RCC 7860 (cell line): Measurements from ENCODE around the gene C19orf47.
"Not testable (repeated sequence)": the region's sequence is repeated elsewhere in the genome, so short reads cannot be mapped to it uniquely, and the experiment has no call there.

Experiments used
- DNase-seq: peaks from one replicate; pipeline ENCODE4 v3.0.0-alpha.2; 2015; ENCODE audit warnings: low spot score
- FAIRE-seq: peaks from 2 replicates; lab custom pipeline; 2012; peaks lifted over from hg19 to GRCh38; lab: Jason Lieb, UNC

Gene C19orf47

GRCh38 chr19:40377876-40378385 lies 29.7 kb upstream of the C19orf47 start:
- FAIRE-seq (no peak), DNase-seq (no peak)

DNA sequence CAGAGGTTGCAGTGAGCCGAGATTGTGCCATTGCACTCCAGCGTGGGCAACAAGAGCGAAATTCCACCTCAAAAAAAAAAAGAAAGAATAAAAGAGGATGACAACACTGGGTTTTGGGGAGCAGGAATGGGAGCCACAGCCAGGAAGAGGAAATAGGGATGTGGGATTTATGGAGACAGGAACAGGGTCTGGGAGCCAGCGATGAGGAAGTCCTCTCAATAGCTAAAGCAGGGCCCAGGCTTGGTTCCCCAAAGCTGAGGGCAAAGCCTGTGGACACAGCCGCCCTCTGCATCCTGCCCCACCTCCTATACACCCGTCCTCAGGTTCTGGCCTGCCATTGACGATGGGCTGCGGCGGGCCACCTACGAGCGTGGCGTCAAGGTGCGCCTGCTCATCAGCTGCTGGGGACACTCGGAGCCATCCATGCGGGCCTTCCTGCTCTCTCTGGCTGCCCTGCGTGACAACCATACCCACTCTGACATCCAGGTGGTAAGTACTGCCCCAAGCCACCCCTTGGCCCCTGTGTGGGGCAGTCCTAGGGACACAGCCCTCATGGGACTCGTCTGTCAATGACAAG lies 28.2 kb upstream of the C19orf47 start:
- DNase-seq (no peak), FAIRE-seq (no peak)

DNA sequence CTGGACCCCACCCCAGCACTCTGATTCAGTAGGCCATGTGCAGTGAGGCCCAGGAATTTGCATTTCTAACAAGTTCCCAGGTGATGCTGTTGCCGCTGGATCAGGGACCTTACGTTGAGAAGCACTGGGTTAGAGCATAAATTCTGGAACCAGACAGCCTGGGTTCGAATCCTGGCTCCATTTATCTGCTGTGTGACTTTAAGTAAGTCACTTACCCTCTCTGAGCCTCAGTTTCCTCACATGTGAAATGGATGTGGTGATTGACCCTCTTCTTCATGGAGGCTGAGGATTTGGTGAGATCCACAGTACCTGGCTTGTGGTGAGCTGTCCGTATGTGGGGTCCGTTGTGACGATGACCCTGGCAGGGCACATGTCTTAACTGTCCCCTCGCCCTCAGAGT lies 25.9 kb upstream of the C19orf47 start:
- FAIRE-seq: no peak

GRCh38 chr19:40371802-40372122 lies 23.6 kb upstream of the C19orf47 start:
- no peak for DNase-seq
- FAIRE-seq: no peak

More for the DNA sequence above, 25.9 kb upstream of the C19orf47 start:
- no peak for DNase-seq

DNA sequence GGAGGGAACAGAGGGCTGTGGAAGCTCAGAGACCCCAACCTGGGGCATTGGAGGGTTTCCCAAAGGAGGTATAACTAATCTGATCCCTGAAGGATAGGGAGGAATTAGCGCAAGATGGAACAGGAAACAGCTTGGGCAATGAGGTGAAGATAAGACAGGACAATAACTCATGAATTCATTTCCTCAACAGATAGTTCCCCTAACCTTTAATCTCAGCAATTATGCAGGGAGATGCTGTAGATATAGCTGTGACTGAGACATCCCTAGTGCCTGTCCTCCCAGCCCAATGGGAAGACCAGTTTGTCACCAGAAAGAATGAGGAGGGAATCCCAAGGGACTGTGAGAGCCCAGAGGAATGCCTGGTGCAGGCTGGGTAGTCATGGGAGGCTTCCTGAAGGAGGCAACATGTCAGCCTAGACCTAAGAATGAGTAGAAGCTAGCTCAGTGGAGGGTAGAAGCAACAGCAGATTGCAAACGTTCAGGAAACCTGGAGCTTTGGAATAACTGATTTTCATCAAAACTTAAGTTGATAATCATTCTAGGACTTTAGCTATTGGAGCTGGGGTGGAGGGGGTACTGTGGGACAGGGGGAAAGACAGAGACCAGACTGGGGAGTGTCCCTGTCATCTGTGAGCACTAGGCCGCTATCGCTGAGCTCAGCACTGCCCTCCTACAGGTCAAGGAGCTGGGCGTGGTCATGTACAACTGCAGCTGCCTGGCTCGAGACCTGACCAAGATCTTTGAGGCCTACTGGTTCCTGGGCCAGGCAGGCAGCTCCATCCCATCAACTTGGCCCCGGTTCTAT lies 23.0 kb upstream of the C19orf47 start:
- FAIRE-seq (no peak), DNase-seq (no peak)

DNA sequence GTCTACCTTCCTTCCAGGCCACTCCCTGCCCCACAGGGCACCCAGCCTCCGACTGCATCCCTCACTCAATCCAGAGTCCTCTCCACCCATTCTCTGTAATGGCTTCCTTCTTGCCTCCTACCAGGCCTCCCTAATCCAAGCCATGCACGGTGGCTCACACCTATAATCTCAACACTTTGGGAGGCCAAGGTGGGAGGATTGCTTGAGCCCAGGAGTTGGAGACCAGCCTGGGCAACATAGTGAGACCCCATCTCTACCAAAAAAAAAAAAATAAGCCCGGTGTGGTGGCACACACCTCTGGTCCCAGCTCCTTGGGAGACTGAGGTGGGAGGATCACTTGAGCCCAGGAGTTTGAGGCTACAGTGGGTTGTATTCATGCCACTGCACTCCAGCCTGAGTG lies 22.1 kb upstream of the C19orf47 start:
- not testable (repeated sequence) for FAIRE-seq, DNase-seq

DNA sequence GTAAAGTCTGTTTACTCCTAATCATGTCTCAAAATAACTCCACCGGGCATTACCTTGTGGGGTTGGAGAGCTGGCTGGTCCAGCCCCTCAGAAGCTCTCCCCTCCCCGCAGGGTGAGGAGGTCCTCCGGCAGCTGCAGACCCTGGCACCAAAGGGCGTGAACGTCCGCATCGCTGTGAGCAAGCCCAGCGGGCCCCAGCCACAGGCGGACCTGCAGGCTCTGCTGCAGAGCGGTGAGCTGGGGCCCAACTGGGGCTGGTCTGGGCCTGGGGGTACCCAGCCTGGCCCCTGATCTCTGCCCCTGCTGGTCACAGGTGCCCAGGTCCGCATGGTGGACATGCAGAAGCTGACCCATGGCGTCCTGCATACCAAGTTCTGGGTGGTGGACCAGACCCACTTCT lies 21.6 kb upstream of the C19orf47 start:
- no peak for DNase-seq
- no peak for FAIRE-seq

DNA sequence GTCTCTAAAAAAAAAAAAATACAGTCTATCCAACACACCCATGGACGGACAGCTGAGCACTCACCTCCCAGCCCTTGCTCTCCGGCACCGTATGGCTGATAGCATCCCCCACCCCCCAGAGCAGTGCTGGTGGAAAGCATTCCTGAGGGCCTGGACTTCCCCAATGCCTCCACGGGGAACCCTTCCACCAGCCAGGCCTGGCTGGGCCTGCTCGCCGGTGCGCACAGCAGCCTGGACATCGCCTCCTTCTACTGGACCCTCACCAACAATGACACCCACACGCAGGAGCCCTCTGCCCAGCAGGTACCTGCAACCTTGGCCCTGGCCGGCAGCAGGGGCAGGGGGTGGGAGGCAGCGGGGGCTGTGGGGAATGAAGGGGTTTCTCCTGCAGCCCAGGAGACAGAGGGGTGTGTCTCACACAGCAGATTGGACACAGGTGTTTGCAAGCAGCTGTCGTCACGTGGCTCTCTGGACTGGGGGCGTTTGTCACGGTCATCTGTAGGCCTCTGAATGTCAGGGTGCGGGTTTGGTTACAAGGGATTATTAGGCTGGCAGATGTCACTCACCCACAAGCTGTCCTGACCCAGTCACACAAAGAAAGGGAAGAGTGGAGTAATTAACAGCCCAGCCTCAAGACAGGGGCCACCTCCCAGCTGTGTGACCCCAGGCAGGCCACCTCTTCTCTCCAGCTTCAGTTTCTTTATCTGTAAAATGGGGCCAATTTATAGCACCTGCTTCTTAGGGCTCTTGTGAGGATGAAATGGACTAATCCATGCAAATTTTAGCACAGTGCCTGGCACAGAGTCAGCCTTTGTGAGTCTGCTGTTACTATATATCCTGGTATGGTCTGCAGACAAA lies 19.6 kb upstream of the C19orf47 start:
- FAIRE-seq (no peak), DNase-seq (no peak)

- no peak for FAIRE-seq
- no peak for DNase-seq
Observed at GRCh38 chr19:40366697-40367561, 18.7 kb upstream of the C19orf47 start.

GRCh38 chr19:40365613-40366401 lies 17.6 kb upstream of the C19orf47 start:
- no peak for FAIRE-seq
- no peak for DNase-seq

GRCh38 chr19:40365010-40365409 lies 16.8 kb upstream of the C19orf47 start:
- DNase-seq: no peak
- no peak for FAIRE-seq

- no peak for FAIRE-seq
- no peak for DNase-seq
Observed at GRCh38 chr19:40363069-40363468, 14.9 kb upstream of the C19orf47 start.

DNA sequence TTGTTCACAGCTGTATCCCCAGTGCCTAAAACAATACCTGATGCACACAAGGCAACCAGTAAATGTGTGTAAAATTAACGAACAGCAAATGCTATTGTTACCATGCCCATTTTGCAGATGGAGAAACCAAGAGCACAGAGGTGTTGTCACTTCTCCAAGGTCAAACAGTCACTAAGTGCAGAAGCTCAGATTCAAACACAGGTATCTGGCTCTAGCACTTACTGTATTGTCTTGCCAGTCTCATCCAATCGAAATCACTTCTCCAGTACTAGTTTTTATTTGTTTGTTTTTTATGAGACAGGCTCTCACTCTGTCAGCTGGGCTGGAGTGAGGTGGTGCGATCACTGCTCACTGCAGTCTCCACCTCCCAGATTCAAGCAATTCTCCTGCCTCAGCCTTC lies 14.0 kb upstream of the C19orf47 start:
- DNase-seq: no peak
- FAIRE-seq: no peak

DNA sequence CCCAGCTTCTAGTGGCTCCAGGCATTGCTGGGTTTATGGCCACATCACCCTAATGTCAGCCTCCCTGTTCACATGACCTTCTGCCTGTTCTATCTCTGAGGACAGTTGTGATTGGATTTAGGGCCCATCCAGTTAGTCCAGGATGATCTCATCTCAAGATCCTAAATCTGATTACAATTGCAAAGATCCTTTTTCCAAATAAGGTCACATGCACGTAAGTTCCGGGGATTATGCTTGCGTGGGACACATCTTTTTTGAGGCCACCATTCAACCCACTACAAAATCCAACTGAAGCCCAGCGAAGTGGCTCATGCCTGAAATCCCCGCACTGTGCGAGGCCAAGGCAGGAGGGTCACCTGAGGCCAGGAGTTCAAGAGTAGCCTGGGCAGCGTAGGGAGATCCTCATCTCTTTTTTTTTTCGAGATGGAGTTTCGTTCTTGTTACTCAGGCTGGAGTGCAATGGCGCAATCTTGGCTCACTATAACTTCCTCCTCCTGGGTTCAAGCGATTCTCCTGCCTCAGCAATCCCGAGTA lies 12.6 kb upstream of the C19orf47 start:
- FAIRE-seq: no peak
- DNase-seq: no peak

DNA sequence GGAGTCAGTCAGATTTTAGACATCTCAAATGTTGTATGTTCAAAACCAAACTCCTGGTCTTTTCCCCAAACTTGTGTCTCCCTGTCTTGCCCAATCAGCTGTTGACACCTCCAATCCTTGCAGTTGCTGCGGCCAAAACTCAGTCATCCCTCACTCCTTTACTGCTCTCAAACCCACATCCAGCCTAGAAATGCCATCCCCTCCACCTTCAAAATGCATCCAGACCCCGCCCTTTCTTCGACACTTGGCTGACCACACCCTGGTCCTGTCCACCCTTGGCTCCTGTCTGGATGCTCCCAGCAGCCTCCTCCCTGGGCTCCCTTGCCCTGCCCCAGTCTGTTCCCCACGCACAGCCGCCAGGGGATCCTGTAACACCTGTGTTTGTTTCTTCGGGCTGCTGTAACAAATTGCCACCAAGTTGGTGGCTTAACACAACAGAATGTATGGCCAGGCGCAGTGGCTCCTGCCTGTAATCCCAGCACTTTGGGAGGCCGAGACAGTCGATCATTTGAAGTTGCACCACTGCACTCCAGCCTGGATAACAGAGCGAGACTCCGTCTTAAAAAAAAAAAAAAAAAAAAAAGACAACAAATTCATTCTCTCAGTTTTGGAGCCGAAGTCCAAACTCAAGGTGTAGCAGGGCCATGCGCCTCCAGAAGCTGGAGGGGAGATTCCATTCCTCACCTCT lies 12.0 kb upstream of the C19orf47 start:
- DNase-seq (no peak), FAIRE-seq (no peak)

DNA sequence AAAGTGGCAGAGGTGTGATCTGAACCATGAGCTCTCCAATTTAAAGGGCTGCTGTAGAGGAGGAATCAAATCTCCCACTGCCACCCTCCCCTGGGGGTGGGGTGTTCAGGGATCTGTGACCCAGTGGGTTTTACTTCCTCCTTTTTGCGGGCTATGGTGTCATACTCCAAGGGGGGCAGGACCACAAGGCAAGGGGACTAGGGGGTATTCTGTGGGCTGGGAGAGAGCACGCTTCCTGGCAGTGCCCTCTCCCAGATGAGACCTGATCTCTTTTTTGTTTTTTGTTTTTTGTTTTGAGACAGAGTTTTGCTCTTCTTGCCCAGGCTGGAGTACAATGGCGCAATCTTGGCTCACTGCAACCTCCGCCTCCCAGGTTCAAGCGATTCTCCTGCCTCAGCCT lies 10.6 kb upstream of the C19orf47 start:
- DNase-seq (no peak), FAIRE-seq (no peak)

DNA sequence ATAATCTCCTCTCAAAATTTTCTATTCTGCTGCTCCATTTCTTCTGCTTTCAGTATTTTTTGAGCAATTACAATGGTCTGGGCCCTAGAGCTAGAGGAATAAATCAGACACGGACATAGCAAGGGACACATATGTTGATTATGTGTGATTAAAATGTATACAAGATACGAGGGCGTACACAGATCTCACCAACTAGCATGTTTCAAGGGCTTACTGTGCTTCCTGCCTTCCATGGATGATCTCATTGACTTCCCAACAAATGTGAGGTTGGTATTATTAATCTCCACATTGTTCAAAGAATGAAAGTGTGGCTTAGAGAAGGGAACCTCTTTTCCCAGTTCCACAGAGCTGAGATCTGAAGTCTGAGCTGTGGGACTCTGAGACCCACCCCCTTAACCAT lies 9.4 kb upstream of the C19orf47 start:
- no peak for FAIRE-seq
- DNase-seq: no peak

DNA sequence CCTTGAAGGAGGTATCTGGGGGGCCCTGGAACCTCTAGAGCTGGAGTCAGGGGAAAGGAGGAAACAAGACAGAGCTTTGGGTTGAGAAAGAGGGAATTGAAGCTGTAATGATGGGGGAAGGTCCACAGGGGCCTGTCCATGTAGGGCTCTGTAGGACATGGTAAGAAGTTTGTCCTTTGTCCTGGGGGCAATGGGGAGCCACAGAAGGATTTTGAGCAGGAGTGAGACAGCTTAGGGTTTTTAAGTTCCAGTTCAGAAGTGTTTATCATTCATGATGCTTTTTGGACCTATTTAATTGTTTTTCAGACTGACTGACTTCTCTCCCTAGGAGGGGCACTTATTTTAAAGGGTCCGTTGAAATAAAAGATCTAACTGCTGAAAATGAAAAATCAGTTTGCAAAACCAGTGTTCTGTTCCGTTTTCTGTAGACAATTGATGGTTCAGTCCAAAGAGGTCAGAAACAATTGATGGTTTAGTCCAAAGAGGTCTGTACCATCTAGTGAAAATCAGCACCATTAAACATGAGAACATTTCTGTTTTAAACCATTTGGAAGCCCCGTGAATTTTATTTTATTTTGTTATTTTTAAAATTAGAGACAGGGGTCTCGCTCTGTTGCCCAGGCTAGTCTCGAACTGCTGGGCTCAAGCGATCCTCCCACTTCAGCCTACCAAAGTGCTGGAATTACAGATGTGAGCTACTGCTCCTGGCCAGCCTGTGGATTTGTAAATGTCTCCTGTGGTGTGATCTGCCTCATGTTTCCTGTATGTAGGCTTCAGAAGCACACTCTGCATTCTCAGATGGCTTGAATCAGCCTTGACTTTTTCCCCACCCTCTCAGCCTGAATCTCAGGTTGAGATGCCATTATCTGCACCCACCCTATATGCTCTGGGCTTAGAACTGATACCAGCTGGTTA lies 8.7 kb upstream of the C19orf47 start:
- FAIRE-seq: no peak
- DNase-seq: no peak
